Measurements from ENCODE around the gene AP1M2. TPM values are rescaled to one million over a fixed set of nuclear protein-coding genes. Genes with fewer than 3 reads are reported as not detected.

Gene AP1M2
- total and polyA plus RNA-seq, 2 donors (not counting 3 experiments of a cell fraction or from before 2014, with no cell fraction given): 0.19 TPM; not detected in 1

DNA sequence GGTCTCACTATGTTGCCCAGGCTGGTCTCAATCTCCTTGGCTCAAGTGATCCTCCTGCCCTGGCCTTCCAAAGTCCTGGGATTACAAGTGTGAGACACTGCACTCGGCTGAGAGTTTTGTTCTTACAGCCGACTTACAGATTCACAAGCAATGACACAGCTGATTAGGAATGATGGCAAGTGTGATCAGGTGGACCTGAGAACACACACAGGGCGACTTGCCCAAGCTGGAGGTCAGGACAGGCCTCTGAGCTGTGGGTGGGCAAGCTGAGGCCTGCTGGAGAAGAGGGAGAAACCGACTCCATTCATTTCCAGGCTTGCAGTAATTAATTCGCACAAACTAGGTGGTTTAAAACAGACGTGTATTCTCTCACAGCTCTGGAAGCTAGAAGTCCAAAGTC lies 51.5 kb downstream of the AP1M2 start:
- Histone ChIP-seq H3K4me2 (ENCODE audit: insufficient read depth, low read length) (no peak overlapping the region), H2AFZ (ENCODE audit: low read depth, low read length) (no peak overlapping the region), H3K27ac (ENCODE audit: insufficient read depth, low read depth, low read length) (no peak overlapping the region), H3K9me3 (replicated peaks; ENCODE audit: control insufficient read depth, insufficient read depth, low read length) (no peaks in the 10 kb centered on the region), H3K4me1 (ENCODE audit: control insufficient read depth, extremely low read depth, insufficient read depth, low read length) (no peaks in the 10 kb centered on the region), H3K9me1 (replicated peaks; ENCODE audit: control insufficient read depth, extremely low read depth, insufficient read depth, low read length) (no peaks in the 10 kb centered on the region), H3K27me3 (ENCODE audit: control insufficient read depth in 2 of 2, insufficient read depth in 2 of 2, low read length in 2 of 2) (peaks cover 0 to 2% of the 10 kb centered on the region in 2 experiments), H3K4me3 (replicated peaks in 1 of 3; ENCODE audit: insufficient read depth in 1 of 3, low read depth in 1 of 3, low read length in 3 of 3) (no peak overlapping the region), H3K79me2 (ENCODE audit: control insufficient read depth, insufficient read depth, low read length) (no peaks in the 10 kb centered on the region), H3K36me3 (ENCODE audit: control insufficient read depth in 2 of 2, extremely low read depth in 1 of 2, insufficient read depth in 2 of 2, low read length in 2 of 2) (no peaks in the 10 kb centered on the region), H4K20me1 (replicated peaks; ENCODE audit: control insufficient read depth, extremely low read depth, insufficient read depth, low read length) (no peaks in the 10 kb centered on the region), H3K9ac (replicated peaks; ENCODE audit: extremely low read depth, insufficient read depth, low read length) (no peak overlapping the region)
- FAIRE-seq (no peak), DNase-seq (ENCODE audit: low read depth, low spot score) (no peak)
- ChIA-PET CTCF (interaction anchor here (0.8 to 1.9 kb wide), 6 partner anchors 18 to 109 kb away, joined by 3 to 6 read pairs (median 4); partner anchors contain the start of gene S1PR5), POLR2A (interaction anchor here (0.5 to 0.6 kb wide), 2 partner anchors 12 to 46 kb away, joined by 4 read pairs; no protein-coding TSS in a partner anchor)
- intact Hi-C loops (cut with micrococcal nuclease): no loop called here
- TF ChIP-seq, protein P1, sequence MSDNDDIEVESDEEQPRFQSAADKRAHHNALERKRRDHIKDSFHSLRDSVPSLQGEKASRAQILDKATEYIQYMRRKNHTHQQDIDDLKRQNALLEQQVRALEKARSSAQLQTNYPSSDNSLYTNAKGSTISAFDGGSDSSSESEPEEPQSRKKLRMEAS (IDR thresholded peaks at IDR 0.05; ENCODE audit: insufficient read depth, insufficient read length): no peak
- no peak for TF ChIP-seq EZH2 (IDR thresholded peaks at IDR 0.05; ENCODE audit: borderline replicate concordance, low read depth, low read length, severe bottlenecking)
- TF ChIP-seq FOS (IDR thresholded peaks at IDR 0.05; ENCODE audit: borderline replicate concordance, insufficient read depth, low read length): no peak
- dilution Hi-C loops (cut with MboI; ENCODE audit: extremely low pct_ligation_motif_present, low sequenced_read_pairs): no loop called here
- no TSS peak for BruUV-seq (replicated peaks)

DNA sequence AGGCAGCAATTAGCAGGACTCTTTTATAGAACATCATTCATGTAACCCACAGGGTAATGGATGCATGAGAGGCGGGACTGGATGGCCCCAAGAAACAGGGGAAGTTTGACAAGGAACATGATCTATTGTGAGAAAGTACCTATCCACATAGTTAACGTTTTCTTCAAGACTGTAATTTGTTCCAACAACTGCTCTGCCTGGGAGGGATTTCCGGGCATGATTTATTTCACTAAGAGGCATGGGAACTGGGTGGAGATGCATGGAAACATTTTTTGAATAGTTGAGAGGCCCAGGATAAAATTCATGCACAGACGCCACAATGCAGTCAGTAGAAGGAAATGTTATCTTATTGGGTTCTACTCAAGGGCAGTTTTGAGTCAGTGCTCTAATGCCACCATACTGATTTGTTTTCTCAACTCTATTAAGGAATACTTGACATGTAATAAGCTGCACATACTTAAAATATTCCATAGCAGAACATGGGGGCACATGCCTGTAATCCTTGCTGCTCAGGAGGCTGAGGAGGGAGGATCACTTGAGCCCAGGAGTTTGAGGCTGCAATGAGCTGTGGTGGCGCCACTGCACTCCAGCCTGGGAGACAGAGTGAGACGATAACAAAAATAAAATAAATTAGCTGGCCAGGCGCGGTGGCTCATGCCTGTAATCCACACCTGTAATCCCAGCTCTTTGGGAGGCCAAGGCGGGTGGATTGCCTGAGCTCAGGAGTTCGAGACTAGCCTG lies 53.3 kb downstream of the AP1M2 start:
- H3K27me3 ChIP-seq (ENCODE audit: control insufficient read depth in 2 of 2, insufficient read depth in 2 of 2, low read length in 2 of 2): peaks cover 0 to 2% of the 10 kb centered on the region in 2 experiments
- no peak overlapping the region for H3K4me2 ChIP-seq (ENCODE audit: insufficient read depth, low read length)
- ChIA-PET POLR2A (no interaction called here), CTCF (interaction anchor here (0.6 to 1.9 kb wide), 3 partner anchors 26 to 166 kb away, joined by 3 to 6 read pairs (median 4); no protein-coding TSS in a partner anchor)
- no peaks in the 10 kb centered on the region for H3K9me1 ChIP-seq (replicated peaks; ENCODE audit: control insufficient read depth, extremely low read depth, insufficient read depth, low read length)
- peak; percentile 40 for FAIRE-seq
- dilution Hi-C loops (cut with MboI; ENCODE audit: extremely low pct_ligation_motif_present, low sequenced_read_pairs): no loop called here
- no peaks in the 10 kb centered on the region for H3K9me3 ChIP-seq (replicated peaks; ENCODE audit: control insufficient read depth, insufficient read depth, low read length)
- H3K79me2 ChIP-seq (ENCODE audit: control insufficient read depth, insufficient read depth, low read length): no peaks in the 10 kb centered on the region
- H3K4me1 ChIP-seq (ENCODE audit: control insufficient read depth, extremely low read depth, insufficient read depth, low read length): no peaks in the 10 kb centered on the region
- H3K27ac ChIP-seq (ENCODE audit: insufficient read depth, low read depth, low read length): no peak overlapping the region
- H3K36me3 ChIP-seq (ENCODE audit: control insufficient read depth in 2 of 2, extremely low read depth in 1 of 2, insufficient read depth in 2 of 2, low read length in 2 of 2): no peaks in the 10 kb centered on the region
- no peak overlapping the region for H3K4me3 ChIP-seq (replicated peaks in 1 of 3; ENCODE audit: insufficient read depth in 1 of 3, low read depth in 1 of 3, low read length in 3 of 3)
- H4K20me1 ChIP-seq (replicated peaks; ENCODE audit: control insufficient read depth, extremely low read depth, insufficient read depth, low read length): no peaks in the 10 kb centered on the region
- no peak overlapping the region for H3K9ac ChIP-seq (replicated peaks; ENCODE audit: extremely low read depth, insufficient read depth, low read length)
- BruUV-seq (replicated peaks): no TSS peak
- intact Hi-C loops (cut with micrococcal nuclease): no loop called here
- DNase-seq (ENCODE audit: low read depth, low spot score): peak; percentile 7
- TF ChIP-seq MYC (IDR thresholded peaks at IDR 0.05; ENCODE audit: low read depth, low read length) (no peak), GATA2 (IDR thresholded peaks at IDR 0.05; ENCODE audit: insufficient read depth, insufficient read length, low read depth, low read length) (no peak), POLR2AphosphoS5 (IDR thresholded peaks at IDR 0.05; ENCODE audit: insufficient read depth, low read depth, low read length) (no peak), JUN (IDR thresholded peaks at IDR 0.05; ENCODE audit: borderline replicate concordance, insufficient read depth, insufficient read length, low read depth) (no peak), POLR2A (IDR thresholded peaks at IDR 0.05; ENCODE audit: low read depth, low read length) (no peak), EZH2 (IDR thresholded peaks at IDR 0.05; ENCODE audit: borderline replicate concordance, low read depth, low read length, severe bottlenecking) (no peak), FOS (IDR thresholded peaks at IDR 0.05; ENCODE audit: borderline replicate concordance, insufficient read depth, low read length) (no peak)
- TF ChIP-seq, protein P1 (IDR thresholded peaks at IDR 0.05; ENCODE audit: insufficient read depth, insufficient read length): no peak
- TF ChIP-seq, protein P2, sequence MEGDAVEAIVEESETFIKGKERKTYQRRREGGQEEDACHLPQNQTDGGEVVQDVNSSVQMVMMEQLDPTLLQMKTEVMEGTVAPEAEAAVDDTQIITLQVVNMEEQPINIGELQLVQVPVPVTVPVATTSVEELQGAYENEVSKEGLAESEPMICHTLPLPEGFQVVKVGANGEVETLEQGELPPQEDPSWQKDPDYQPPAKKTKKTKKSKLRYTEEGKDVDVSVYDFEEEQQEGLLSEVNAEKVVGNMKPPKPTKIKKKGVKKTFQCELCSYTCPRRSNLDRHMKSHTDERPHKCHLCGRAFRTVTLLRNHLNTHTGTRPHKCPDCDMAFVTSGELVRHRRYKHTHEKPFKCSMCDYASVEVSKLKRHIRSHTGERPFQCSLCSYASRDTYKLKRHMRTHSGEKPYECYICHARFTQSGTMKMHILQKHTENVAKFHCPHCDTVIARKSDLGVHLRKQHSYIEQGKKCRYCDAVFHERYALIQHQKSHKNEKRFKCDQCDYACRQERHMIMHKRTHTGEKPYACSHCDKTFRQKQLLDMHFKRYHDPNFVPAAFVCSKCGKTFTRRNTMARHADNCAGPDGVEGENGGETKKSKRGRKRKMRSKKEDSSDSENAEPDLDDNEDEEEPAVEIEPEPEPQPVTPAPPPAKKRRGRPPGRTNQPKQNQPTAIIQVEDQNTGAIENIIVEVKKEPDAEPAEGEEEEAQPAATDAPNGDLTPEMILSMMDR (IDR thresholded peaks at IDR 0.05; ENCODE audit: extremely low read depth in 1 of 2, insufficient read depth in 1 of 2, low read depth in 1 of 2, low read length in 2 of 2): no peak
- no peak overlapping the region for H2AFZ ChIP-seq (ENCODE audit: low read depth, low read length)

Data from endothelial cell of umbilical vein (primary cell).